NT2/D1 (cell line): ENCODE measurements around the gene LRRC73.

Experiments
- DNase-seq: peaks from one replicate; pipeline ENCODE4 v3.0.0-alpha.2; 2011; ENCODE audit warnings: low read depth, low spot score
- H3K27me3 ChIP-seq: 2 replicates; pipeline ENCODE4 v1.6.0; 2011; ENCODE audit warnings: mild to moderate bottlenecking; ENCODE audit not compliant: insufficient read length, insufficient read depth
- H3K36me3 ChIP-seq: 2 replicates; pipeline ENCODE4 v1.6.1; 2011; ENCODE audit warnings: mild to moderate bottlenecking, low read length, mixed read lengths; ENCODE audit not compliant: insufficient read depth, insufficient read length
- H3K4me1 ChIP-seq: 2 replicates; pipeline ENCODE4 v1.5.1; 2011; ENCODE audit not compliant: insufficient read depth, insufficient read length
- H3K4me3 ChIP-seq: 2 replicates; pipeline ENCODE4 v1.5.1; 2011; ENCODE audit warnings: low read depth; ENCODE audit not compliant: insufficient read length
- H3K9ac ChIP-seq: 2 replicates; pipeline ENCODE4 v1.6.0; 2011; ENCODE audit warnings: low read depth; ENCODE audit not compliant: insufficient read length
- H3K9me3 ChIP-seq: 2 replicates; pipeline ENCODE4 v1.5.1; 2011; ENCODE audit warnings: mild to moderate bottlenecking, low read length; ENCODE audit not compliant: insufficient read depth
- SUZ12 ChIP-seq: IDR thresholded peaks from 2 replicates; pipeline ENCODE4 v1.6.1; 2011; ENCODE audit not compliant: insufficient read length, insufficient read depth; ENCODE audit errors: extremely low read depth
- YY1 ChIP-seq: IDR thresholded peaks from 2 replicates; pipeline ENCODE4 v1.6.1; 2011; ENCODE audit not compliant: insufficient read length, insufficient read depth
- ZNF274 ChIP-seq: IDR thresholded peaks from 2 replicates; pipeline ENCODE4 v1.6.1; 2011; ENCODE audit warnings: mild to moderate bottlenecking, low read depth, low read length

LRRC73 gene

GRCh38 chr6:43532201-43532600, 22.1 kb upstream of the LRRC73 start:
- no peak for TF ChIP-seq SUZ12
- TF ChIP-seq YY1: no peak
- TF ChIP-seq ZNF274: no peak
- DNase-seq: no peak
- Histone ChIP-seq H3K9ac (no peak overlapping the region), H3K27me3 (no peaks in the 10 kb centered on the region), H3K4me3 (no peak overlapping the region), H3K4me1 (no peaks in the 10 kb centered on the region), H3K36me3 (peaks cover 72% of the 10 kb centered on the region), H3K9me3 (no peaks in the 10 kb centered on the region)

- DNase-seq: no peak
- no peak overlapping the region for H3K4me3 ChIP-seq
- no peak for TF ChIP-seq ZNF274
- no peak for TF ChIP-seq SUZ12
- no peak for TF ChIP-seq YY1
- H3K36me3 ChIP-seq: peaks cover 98% of the 10 kb centered on the region
- no peak overlapping the region for H3K9ac ChIP-seq
- H3K27me3 ChIP-seq: no peaks in the 10 kb centered on the region
- H3K4me1 ChIP-seq: no peaks in the 10 kb centered on the region
- no peaks in the 10 kb centered on the region for H3K9me3 ChIP-seq
Measured at GRCh38 chr6:43524483-43524961, 14.4 kb upstream of the LRRC73 start.

DNA sequence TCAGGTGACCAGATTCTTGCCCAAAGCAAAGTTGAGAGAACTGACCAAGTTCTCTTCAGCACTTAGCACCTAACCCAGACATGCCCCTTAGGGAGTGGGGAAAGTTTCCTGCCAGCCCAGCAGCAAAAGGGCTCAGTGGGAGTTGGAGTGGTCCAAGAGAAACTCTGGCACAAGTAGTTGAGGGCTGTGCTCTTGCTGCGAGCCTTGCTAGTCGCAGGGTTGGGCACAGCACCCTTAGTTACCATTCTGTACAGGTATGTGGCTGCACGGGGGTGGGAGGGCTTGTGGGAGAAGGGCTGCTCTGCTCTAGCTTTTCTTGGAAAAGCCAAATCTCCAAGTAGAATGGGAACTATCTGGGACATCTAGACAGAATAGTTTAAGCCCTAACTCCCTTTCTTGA, 13.1 kb upstream of the LRRC73 start:
- H3K4me1 ChIP-seq: no peaks in the 10 kb centered on the region
- no peak for DNase-seq
- peaks cover 90% of the 10 kb centered on the region for H3K36me3 ChIP-seq
- H3K27me3 ChIP-seq: no peaks in the 10 kb centered on the region
- TF ChIP-seq YY1 (no peak), ZNF274 (no peak), SUZ12 (no peak)
- no peaks in the 10 kb centered on the region for H3K9me3 ChIP-seq
- H3K9ac ChIP-seq: no peak overlapping the region
- no peak overlapping the region for H3K4me3 ChIP-seq

DNA sequence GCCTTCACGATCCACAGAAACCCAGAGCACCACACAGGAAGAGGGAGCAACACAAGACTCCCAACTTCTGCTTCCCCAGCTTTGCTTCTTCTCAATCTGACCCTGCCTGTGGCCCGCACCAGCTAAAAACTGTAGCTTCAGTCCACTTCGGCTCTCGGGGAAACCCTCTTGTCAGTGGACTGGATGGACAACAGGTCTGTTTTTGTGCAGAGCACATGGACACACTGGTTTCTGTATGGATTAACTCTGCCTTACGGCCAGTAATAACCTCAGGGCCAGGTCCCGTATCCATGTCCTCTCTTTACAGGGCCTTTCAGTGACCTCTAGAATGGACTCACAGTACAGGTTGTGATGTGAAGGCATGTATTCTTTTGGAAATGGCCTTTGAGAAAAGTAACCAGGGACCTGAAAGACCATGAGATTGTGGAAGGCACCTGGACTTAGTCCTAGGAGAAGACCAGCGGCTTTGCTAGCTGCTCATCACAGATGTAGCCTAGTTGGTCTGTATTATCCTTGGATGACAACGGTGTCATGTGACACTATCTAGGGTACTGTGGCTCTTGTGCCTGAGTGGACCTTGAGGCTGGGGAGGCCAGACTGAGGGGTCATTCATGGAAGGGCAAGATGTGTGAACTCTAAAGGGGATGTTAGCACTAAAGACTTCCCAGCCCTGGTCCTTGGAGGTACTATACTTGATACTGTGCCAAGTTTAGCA, 12.6 kb upstream of the LRRC73 start:
- no peak for DNase-seq
- Histone ChIP-seq H3K9me3 (no peaks in the 10 kb centered on the region), H3K9ac (no peak overlapping the region), H3K36me3 (peaks cover 85% of the 10 kb centered on the region), H3K27me3 (no peaks in the 10 kb centered on the region), H3K4me3 (no peak overlapping the region), H3K4me1 (no peaks in the 10 kb centered on the region)
- TF ChIP-seq ZNF274 (no peak), SUZ12 (no peak), YY1 (no peak)

GRCh38 chr6:43521836-43522235, 11.7 kb upstream of the LRRC73 start:
- Histone ChIP-seq H3K27me3 (no peaks in the 10 kb centered on the region), H3K4me1 (no peaks in the 10 kb centered on the region), H3K36me3 (peaks cover 76% of the 10 kb centered on the region), H3K9ac (no peak overlapping the region), H3K4me3 (no peak overlapping the region), H3K9me3 (no peaks in the 10 kb centered on the region)
- TF ChIP-seq ZNF274 (no peak), SUZ12 (no peak), YY1 (no peak)
- no peak for DNase-seq

DNA sequence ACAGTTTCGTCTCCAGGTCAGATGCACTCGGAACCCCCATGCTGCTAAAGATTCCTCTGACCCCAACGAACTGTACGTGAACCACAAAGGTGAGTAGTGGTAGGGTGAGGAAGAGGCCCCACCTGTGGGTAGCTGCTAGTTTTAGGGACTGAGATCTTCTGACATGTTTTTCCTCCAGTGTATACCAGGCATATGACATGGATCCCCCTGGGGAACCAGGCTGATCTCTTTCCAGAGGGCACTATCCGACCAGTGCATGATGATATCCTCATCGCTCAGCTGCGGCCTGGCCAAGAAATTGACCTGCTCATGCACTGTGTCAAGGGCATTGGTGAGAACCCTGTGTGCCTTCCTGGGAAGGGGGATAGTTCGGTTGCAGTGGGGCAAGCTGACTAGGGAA, 10.0 kb upstream of the LRRC73 start:
- Histone ChIP-seq H3K36me3 (peaks cover 68% of the 10 kb centered on the region), H3K27me3 (no peaks in the 10 kb centered on the region), H3K4me1 (peaks cover 4% of the 10 kb centered on the region), H3K9ac (no peak overlapping the region), H3K9me3 (no peaks in the 10 kb centered on the region), H3K4me3 (no peak overlapping the region)
- TF ChIP-seq SUZ12: no peak
- no peak for TF ChIP-seq ZNF274
- no peak for TF ChIP-seq YY1
- no peak for DNase-seq

DNA sequence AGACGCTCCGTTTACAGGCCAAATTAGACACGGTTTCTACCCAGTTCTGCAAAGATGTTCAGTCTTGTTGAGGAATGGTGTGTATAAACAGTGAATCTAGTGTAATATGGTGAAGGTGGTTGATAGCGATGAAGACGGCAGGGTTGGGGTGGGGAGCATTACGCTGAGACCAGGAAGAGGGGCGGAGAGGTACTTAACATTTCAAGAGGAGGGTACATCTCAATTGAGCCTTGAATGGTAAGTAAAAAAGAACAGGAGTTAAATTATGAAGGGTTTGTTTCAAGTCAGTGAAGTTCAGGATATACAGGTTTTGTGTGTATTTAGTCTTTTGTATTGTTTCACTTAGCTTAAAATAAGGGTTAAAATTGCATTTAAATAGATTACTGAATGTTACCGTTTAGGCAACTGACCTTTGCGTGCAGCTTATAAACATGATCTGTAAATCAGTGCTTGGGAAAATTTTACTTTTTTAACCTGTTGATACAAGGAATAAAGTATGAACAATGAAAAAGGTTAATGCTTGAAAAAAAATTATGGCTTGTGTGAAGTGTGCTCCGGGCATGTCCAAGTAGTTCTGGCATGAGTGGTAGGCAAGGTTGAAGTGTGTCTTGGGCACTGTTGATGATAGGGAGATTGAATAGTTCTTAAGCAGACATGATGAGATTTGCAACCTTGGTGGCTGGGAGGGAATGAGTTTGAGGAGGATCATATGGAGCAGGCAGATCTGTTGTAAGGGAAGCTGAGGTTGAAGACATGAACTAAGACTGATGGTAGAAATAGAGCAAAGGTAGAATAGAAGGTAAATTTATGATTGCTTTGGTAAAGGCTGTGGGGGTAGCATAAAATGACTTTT, 7.6 kb upstream of the LRRC73 start:
- Histone ChIP-seq H3K9ac (peak overlapping the region; percentile 97), H3K36me3 (peaks cover 65% of the 10 kb centered on the region), H3K4me3 (peak overlapping the region; percentile 99), H3K27me3 (no peaks in the 10 kb centered on the region), H3K4me1 (peaks cover 4% of the 10 kb centered on the region), H3K9me3 (no peaks in the 10 kb centered on the region)
- no peak for TF ChIP-seq ZNF274
- no peak for TF ChIP-seq YY1
- no peak for TF ChIP-seq SUZ12
- DNase-seq: no peak
